ENCODE data around the gene GFOD2.
"Not testable (repeated sequence)": the region's sequence is repeated elsewhere in the genome, so short reads cannot be mapped to it uniquely, and the experiment has no call there.

Gene GFOD2

DNA sequence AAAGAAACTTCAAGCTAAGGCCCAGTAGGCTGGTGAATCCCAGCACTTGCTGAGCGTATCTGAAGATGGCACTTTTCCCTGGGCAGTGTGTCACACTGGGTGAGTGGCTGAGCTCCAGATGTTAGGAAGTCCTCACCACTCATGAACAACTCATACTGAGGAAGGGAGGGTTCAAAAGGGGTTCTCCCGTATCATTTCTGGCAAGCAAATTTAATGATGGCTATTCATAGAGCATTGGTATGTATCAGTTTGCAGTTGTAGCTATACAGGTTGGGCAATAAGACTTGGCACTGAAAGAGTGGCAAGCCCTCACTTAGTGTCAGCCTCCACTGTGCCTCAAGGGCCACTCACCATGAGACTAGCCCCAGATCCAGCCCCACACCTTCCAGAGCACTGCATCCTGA is 10.7 kb downstream of the GFOD2 start:
- H3K4me1 Mint-ChIP-seq, result peaks cover 28% of the 10 kb centered on the region
- peaks cover 2% of the 10 kb centered on the region for H3K36me3 Mint-ChIP-seq (ENCODE audit: insufficient read depth)
- H3K4me3 Mint-ChIP-seq, result no peak overlapping the region
- no peak for ATAC-seq (replicated peaks; ENCODE audit: extremely low read depth, poor library complexity, severe bottlenecking)
- H3K9me3 Mint-ChIP-seq, result no peaks in the 10 kb centered on the region
- H3K27ac Mint-ChIP-seq (ENCODE audit: low read depth), result no peak overlapping the region
- DNase-seq (ENCODE audit: low spot score in 2 of 2), result no peak
- H3K27me3 Mint-ChIP-seq, result no peaks in the 10 kb centered on the region

- ATAC-seq (replicated peaks; ENCODE audit: extremely low read depth, poor library complexity, severe bottlenecking) (no peak), DNase-seq (ENCODE audit: low spot score in 2 of 2) (no peak)
- peaks cover 33% of the 10 kb centered on the region for H3K4me1 Mint-ChIP-seq
- H3K9me3 Mint-ChIP-seq, result no peaks in the 10 kb centered on the region
- H3K27ac Mint-ChIP-seq (ENCODE audit: low read depth), result no peak overlapping the region
- no peak overlapping the region for H3K4me3 Mint-ChIP-seq
- H3K36me3 Mint-ChIP-seq (ENCODE audit: insufficient read depth), result peaks cover 2% of the 10 kb centered on the region
- H3K27me3 Mint-ChIP-seq, result no peaks in the 10 kb centered on the region
Measured at GRCh38 chr16:67707790-67708189, 11.3 kb downstream of the GFOD2 start.

DNA sequence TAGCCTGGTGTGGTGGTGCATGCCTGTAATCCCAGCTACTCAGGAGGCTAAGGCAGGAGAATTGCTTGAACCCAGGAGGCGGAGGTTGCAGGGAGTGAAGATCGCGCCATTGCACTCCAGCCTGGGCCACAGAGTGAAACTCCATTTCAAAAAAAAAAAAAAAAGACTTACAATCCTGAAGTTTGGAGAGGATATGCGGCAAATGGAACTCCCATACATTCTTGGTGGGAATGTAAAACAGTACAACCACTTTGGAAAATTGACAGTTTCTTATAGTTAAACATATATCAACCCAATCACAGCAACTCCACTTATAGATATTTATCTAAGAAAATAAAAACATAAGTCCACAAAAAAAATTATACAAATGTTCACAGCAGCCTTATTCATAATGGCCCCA is 11.9 kb downstream of the GFOD2 start:
- H3K4me3 Mint-ChIP-seq, result no peak overlapping the region
- no peaks in the 10 kb centered on the region for H3K9me3 Mint-ChIP-seq
- no peak for ATAC-seq (replicated peaks; ENCODE audit: extremely low read depth, poor library complexity, severe bottlenecking)

GRCh38 chr16:67704110-67704509 is 15.0 kb downstream of the GFOD2 start:
- H3K9me3 Mint-ChIP-seq, result no peaks in the 10 kb centered on the region
- H3K36me3 Mint-ChIP-seq (ENCODE audit: insufficient read depth), result no peaks in the 10 kb centered on the region
- DNase-seq (ENCODE audit: low spot score in 2 of 2) (no peak), ATAC-seq (replicated peaks; ENCODE audit: extremely low read depth, poor library complexity, severe bottlenecking) (no peak)
- H3K27me3 Mint-ChIP-seq, result no peaks in the 10 kb centered on the region
- H3K27ac Mint-ChIP-seq (ENCODE audit: low read depth), result peak overlapping the region; percentile 92
- peaks cover 19% of the 10 kb centered on the region for H3K4me1 Mint-ChIP-seq
- H3K4me3 Mint-ChIP-seq, result peak overlapping the region; percentile 52

More for the DNA sequence above, 11.9 kb downstream of the GFOD2 start:
- no peak overlapping the region for H3K27ac Mint-ChIP-seq (ENCODE audit: low read depth)
- H3K4me1 Mint-ChIP-seq, result peaks cover 33% of the 10 kb centered on the region
- no peak for DNase-seq (ENCODE audit: low spot score in 2 of 2)
- H3K36me3 Mint-ChIP-seq (ENCODE audit: insufficient read depth), result peaks cover 2% of the 10 kb centered on the region
- H3K27me3 Mint-ChIP-seq, result no peaks in the 10 kb centered on the region

- H3K27ac Mint-ChIP-seq (ENCODE audit: low read depth), result peak overlapping the region; percentile 92
- no peak for DNase-seq (ENCODE audit: low spot score in 2 of 2)
- peaks cover 19% of the 10 kb centered on the region for H3K4me1 Mint-ChIP-seq
- no peaks in the 10 kb centered on the region for H3K36me3 Mint-ChIP-seq (ENCODE audit: insufficient read depth)
- peak overlapping the region; percentile 52 for H3K4me3 Mint-ChIP-seq
- H3K27me3 Mint-ChIP-seq, result no peaks in the 10 kb centered on the region
- H3K9me3 Mint-ChIP-seq, result no peaks in the 10 kb centered on the region
- peak; percentile 56 for ATAC-seq (replicated peaks; ENCODE audit: extremely low read depth, poor library complexity, severe bottlenecking)
Measured at GRCh38 chr16:67703626-67704025, 15.5 kb downstream of the GFOD2 start.

DNA sequence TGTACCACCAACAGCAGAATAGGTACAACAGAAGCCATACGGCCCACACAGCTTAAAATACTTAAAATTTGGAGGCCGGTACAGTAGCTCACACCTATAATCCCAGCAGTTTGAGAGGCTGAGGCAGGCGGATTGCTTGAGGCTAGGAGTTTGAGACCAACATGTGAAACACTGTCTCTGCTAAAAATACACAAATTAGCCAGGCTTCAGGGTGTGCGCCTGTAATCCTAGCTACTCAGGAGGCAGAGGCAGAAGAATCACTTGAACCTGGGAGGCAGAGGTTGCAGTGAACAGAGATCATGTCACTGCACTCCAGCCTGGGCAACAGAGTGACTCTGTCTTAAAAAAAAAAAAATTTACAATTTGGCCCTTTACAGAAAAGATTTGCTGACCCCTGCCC is 17.0 kb downstream of the GFOD2 start:
- H3K4me1 Mint-ChIP-seq, result peaks cover 19% of the 10 kb centered on the region
- no peaks in the 10 kb centered on the region for H3K27me3 Mint-ChIP-seq
- DNase-seq (ENCODE audit: low spot score in 2 of 2) (no peak), ATAC-seq (replicated peaks; ENCODE audit: extremely low read depth, poor library complexity, severe bottlenecking) (no peak)
- no peaks in the 10 kb centered on the region for H3K36me3 Mint-ChIP-seq (ENCODE audit: insufficient read depth)
- no peak overlapping the region for H3K4me3 Mint-ChIP-seq
- no peaks in the 10 kb centered on the region for H3K9me3 Mint-ChIP-seq
- H3K27ac Mint-ChIP-seq (ENCODE audit: low read depth), result peak overlapping the region; percentile 92

DNA sequence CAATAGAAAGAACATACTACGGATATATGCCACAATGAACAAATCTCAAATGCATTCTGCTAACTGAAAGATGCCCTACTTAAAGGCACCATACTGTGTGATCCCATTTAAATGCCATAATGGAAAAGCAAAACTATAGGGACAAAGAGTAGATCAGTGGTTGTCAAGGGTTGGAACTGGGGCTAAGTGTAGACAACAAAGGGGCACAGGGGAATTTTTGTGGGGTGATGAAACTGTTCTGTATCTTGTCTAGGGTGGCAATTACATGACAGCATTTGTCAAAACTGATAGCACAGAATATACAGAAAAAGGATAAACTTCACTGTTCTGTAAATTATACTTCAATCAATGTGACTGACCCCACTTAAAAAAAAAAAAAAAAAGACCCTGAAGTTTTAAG is 17.7 kb downstream of the GFOD2 start:
- no peaks in the 10 kb centered on the region for H3K9me3 Mint-ChIP-seq
- no peaks in the 10 kb centered on the region for H3K36me3 Mint-ChIP-seq (ENCODE audit: insufficient read depth)
- no peaks in the 10 kb centered on the region for H3K27me3 Mint-ChIP-seq
- H3K4me1 Mint-ChIP-seq, result peaks cover 19% of the 10 kb centered on the region
- ATAC-seq (replicated peaks; ENCODE audit: extremely low read depth, poor library complexity, severe bottlenecking) (no peak), DNase-seq (ENCODE audit: low spot score in 2 of 2) (no peak)
- no peak overlapping the region for H3K4me3 Mint-ChIP-seq
- no peak overlapping the region for H3K27ac Mint-ChIP-seq (ENCODE audit: low read depth)

- ATAC-seq (replicated peaks; ENCODE audit: extremely low read depth, poor library complexity, severe bottlenecking) (no peak), DNase-seq (ENCODE audit: low spot score in 2 of 2) (no peak)
- no peaks in the 10 kb centered on the region for H3K27me3 Mint-ChIP-seq
- no peak overlapping the region for H3K4me3 Mint-ChIP-seq
- no peaks in the 10 kb centered on the region for H3K36me3 Mint-ChIP-seq (ENCODE audit: insufficient read depth)
- H3K9me3 Mint-ChIP-seq, result no peaks in the 10 kb centered on the region
- H3K27ac Mint-ChIP-seq (ENCODE audit: low read depth), result no peak overlapping the region
- H3K4me1 Mint-ChIP-seq, result peaks cover 12% of the 10 kb centered on the region
Measured at GRCh38 chr16:67699265-67699664, 19.9 kb downstream of the GFOD2 start.

DNA sequence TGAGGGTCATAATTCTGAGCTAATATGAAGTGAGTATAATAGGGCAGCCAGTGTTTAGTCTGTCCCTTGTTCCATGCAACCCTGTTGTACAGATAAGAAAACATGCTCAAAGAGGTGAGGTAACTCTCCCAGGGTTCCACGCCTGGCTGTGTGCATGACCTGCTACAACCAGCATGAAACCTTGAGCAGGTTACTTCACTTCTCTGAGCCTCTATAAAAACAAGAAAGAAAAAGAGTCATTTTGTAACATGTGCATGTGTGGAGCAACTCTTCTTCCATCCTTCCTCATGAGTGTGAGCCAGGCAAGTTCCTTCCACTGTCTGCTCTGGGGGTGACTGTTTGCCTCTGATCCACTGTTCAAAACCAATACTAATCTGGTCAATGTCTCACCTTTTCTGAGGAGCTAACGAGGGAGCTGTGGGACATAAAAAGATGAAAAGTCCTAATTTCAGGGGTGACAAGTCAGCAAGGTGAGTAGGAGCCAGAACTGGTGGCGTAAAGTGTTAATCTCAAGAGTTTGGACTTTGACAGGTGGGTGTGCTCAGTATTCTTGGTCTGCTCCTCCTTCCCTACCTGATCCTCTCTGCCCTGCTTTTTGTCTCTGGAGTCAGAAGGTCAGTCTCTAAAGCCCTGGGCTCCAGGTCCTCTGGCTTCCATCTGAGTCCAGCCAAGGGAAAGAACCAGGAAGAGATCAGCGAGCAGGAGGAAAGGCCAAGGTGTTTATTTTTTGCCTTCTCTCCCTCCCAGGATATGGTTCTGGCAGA is 21.5 kb downstream of the GFOD2 start:
- Mint-ChIP-seq H3K9me3 (no peaks in the 10 kb centered on the region), H3K4me1 (no peaks in the 10 kb centered on the region), H3K27ac (ENCODE audit: low read depth) (no peak overlapping the region), H3K4me3 (no peak overlapping the region), H3K36me3 (ENCODE audit: insufficient read depth) (no peaks in the 10 kb centered on the region), H3K27me3 (no peaks in the 10 kb centered on the region)
- DNase-seq (ENCODE audit: low spot score in 2 of 2), result no peak
- no peak for ATAC-seq (replicated peaks; ENCODE audit: extremely low read depth, poor library complexity, severe bottlenecking)

DNA sequence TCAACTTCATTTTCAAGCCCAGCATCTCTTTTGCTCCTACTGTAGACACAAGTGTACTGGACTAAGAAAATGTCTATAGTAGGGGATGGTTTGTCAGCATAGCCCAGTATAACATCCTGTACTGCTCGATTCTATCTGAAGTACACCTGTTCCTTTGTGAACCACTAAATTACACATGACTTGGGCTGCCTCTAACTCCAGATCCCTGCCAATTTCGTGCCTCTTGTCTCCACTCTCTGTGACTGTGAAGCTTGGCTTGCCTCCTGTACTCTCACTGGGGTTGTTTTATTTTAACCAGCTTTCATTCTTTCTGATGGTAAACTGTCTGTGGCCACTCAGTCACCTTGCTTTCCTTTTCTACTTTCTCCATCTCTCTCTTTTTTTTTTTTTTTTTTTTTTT is 24.5 kb downstream of the GFOD2 start:
- Mint-ChIP-seq H3K9me3 (no peaks in the 10 kb centered on the region), H3K4me3 (no peak overlapping the region), H3K27me3 (no peaks in the 10 kb centered on the region), H3K4me1 (peaks cover 7% of the 10 kb centered on the region), H3K27ac (ENCODE audit: low read depth) (no peak overlapping the region), H3K36me3 (ENCODE audit: insufficient read depth) (peaks cover 2% of the 10 kb centered on the region)
- DNase-seq (ENCODE audit: low spot score in 2 of 2), result no peak
- ATAC-seq (replicated peaks; ENCODE audit: extremely low read depth, poor library complexity, severe bottlenecking), result no peak

DNA sequence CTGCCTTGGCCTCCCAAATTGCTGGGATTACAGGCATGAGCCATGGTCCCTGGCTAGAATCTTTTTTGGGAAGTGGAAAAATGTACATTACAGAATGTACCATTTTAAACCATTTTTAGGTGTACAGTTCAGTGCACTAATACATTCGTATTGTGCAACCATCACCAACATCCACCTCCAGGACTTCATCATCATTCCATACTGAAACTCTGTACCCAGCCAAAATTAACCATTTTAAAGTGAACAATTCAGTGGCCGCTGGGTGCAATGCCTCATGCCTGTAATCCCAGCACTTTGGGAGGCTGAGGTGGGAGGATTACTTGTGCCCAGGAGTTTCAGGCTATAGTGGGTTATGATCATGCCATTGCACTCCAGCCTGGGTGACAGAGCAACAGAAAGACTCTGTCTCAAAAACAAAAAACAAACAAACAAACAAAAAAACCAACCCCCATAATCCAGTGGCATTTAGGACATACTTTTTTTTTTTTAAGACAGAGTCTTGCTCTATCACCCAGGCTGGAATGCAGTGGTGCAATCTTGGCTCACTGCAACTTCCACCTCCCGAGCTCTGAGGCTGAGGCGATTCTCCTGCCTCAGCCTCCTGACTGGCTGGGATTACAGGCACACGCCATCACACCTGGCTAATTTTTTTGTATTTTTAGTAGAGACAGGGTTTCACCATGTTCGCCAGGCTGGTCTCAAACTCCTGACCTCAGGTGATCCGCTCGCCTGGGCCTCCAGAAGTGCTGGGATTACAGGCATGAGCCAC is 25.4 kb downstream of the GFOD2 start:
- H3K4me3 Mint-ChIP-seq, result not testable (repeated sequence)

DNA sequence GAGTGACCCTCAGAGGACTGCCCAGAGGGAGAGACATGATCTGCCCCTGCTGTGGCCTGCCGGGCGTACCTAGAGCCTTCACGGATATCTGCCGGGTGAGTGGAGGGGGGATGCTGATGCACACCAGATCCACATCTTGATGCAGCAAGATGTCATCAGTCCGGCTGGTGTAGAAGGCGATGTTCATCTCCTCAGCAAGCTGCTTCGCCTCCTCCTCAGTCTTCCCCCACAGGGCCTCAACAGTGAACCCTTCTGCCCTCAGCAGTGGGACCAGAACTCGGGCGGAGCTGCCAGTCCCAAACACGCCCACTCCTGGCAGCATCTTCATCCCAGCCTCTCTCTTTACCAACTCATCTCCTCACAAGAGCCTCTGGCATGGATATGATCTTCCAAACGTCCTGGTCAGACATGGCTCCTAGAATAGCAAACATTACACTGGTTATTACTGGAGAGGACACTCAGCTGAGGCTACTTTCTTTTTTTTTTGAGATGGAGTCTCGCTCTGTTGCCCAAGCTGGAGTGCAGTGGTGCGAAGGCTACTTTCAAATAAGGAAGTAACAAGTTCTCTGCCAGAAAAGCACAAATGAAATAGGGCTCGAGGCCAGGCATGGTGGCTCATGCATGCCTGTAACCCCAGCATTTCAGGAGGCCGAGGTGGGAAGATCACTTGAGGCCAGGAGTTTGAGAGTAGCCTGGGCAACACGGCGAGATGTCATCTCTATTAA is 33.6 kb downstream of the GFOD2 start:
- Mint-ChIP-seq H3K4me3 (no peak overlapping the region), H3K27ac (ENCODE audit: low read depth) (no peak overlapping the region)
- no peak for ATAC-seq (replicated peaks; ENCODE audit: extremely low read depth, poor library complexity, severe bottlenecking)

More for the DNA sequence above, 25.4 kb downstream of the GFOD2 start:
- not testable (repeated sequence) for ATAC-seq (replicated peaks; ENCODE audit: extremely low read depth, poor library complexity, severe bottlenecking); H3K4me1 Mint-ChIP-seq; H3K27ac Mint-ChIP-seq (ENCODE audit: low read depth); H3K27me3 Mint-ChIP-seq; H3K9me3 Mint-ChIP-seq; H3K36me3 Mint-ChIP-seq (ENCODE audit: insufficient read depth); DNase-seq (ENCODE audit: low spot score in 2 of 2)

More for the DNA sequence above, 33.6 kb downstream of the GFOD2 start:
- H3K27me3 Mint-ChIP-seq, result no peaks in the 10 kb centered on the region
- no peak for DNase-seq (ENCODE audit: low spot score in 2 of 2)
- peaks cover 3% of the 10 kb centered on the region for H3K36me3 Mint-ChIP-seq (ENCODE audit: insufficient read depth)
- no peaks in the 10 kb centered on the region for H3K9me3 Mint-ChIP-seq
- no peaks in the 10 kb centered on the region for H3K4me1 Mint-ChIP-seq
